Measurements from ENCODE around the gene CHD2. TPM values are rescaled to one million over a fixed set of nuclear protein-coding genes. Genes with fewer than 3 reads are reported as not detected.
"Not testable (repeated sequence)": the region's sequence is repeated elsewhere in the genome, so short reads cannot be mapped to it uniquely, and the experiment has no call there.

CHD2 gene
- total RNA-seq, 1 donor from 2014 or later = 108 TPM

DNA sequence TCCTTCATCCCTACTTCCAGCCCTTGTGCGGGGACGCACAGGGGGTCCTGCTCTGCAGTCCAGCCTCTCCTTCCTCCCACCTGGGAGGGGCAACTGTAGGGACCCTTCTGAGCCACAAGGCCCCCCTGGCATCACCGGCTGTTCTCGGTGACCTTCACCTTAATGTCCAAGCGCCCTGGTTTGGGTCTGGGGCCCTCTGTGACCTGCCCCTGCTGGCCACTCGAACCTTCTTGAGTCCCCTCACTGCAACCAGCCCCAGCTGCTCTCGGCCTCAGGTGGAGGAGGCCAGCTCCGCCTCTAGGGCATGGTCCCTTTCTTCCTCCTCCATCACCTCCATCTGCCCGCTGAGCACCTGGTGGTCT is 131.0 kb downstream of the CHD2 start:
- DNase-seq (ENCODE audit: low spot score in 2 of 2) (peak in 1 of 2 donors; percentile 12), FAIRE-seq (no peak)

DNA sequence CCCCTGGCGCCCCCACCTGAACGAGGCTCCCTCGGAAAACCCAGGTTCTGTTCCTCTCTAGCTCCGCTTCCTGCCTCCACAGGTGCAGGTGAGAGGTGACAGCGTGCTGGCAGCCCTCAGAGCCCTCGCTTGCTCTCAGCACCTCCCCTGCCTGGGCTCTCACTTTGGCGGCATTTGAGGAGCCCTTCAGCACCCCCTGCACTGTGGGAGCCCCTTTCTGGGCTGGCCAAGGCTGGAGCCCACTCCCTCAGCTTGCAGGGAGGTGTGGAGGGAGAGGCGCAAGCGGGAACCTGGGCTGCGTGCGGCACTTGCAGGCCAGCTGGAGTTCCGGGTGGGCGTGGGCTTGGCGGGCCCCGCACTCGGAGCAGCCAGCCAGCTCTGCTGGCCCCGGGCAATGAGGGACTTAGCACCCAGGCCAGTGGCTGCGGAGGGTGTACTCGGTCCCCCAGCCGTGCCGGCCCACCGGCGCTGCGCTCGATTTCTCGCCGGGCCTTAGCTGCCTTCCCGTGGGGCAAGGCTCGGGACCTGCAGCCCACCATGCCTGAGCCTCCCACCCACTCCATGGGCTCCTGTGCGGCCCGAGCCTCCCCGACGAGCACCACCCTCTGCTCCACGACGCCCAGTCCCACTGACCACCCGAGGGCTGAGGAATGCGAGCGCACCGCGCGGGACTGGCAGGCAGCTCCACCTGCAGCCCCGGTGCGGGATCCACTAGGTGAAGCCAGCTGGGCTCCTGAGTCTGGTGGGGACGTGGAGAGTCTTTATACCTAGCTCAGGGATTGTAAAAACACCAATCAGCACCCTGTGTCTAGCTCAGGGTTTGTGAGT is 131.6 kb downstream of the CHD2 start:
- not testable (repeated sequence) for FAIRE-seq; DNase-seq (ENCODE audit: low spot score in 2 of 2)

DNA sequence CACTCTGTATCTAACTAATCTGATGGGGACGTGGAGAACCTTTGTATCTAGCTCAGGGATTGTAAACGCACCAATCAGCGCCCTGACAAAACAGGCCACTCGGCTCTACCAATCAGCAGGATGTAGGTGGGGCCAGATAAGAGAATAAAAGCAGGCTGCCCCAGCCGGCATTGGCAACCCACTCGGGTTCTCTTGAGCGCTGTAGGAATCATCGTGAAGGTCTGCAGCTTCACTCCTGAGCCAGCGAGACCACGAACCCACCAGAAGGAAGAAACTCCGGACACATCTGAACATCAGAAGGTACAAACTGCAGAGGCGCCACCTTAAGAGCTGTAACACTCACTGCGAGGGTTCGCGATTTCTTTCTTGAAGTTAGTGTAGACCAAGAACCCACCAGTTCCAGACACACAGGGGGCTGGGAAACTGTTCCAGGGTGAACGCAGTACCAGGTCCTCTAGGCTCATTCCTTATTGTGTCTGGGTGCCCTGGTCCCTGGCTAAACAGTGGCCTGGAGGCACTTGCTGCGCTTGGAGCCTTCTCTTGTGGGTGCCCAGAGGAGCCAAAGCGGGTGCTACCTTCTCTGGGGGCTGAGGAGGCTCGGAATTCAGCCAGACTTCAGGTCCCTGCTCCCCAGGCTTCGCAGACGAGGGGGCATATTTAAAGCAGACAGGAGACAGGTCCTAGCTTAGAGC is 132.5 kb downstream of the CHD2 start:
- DNase-seq (ENCODE audit: low spot score in 2 of 2); FAIRE-seq: not testable (repeated sequence)

DNA sequence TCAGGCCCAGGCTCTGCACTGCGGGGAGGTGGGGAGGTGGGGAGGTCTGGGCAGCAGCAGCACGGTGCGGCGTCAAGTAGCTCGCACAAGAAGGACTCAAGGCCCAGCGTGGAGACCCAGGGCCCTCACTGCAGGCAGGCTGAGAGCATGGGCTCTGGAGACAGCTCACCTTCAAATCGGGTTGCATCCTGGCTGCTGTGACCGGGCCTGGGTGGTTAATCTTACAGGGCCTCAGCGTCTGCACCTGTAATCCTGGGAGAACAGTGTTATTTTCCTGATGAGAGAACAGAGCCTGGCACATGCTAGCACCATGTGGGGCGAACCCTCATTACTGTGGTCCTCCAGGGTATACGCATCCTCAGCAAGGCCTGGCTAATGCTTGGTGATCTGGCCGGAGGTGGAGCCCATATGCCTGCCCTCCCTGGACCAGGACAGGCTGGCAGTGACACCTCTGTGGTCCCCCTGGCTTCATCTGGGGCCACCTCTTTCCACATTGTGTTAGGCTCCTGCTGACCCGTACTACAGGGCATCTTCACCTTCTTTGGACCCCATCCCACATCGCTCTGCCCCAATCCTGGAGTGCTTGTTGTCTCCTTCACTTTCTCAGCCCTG is 133.4 kb downstream of the CHD2 start:
- DNase-seq (ENCODE audit: low spot score in 2 of 2) = no peak
- no peak for FAIRE-seq

DNA sequence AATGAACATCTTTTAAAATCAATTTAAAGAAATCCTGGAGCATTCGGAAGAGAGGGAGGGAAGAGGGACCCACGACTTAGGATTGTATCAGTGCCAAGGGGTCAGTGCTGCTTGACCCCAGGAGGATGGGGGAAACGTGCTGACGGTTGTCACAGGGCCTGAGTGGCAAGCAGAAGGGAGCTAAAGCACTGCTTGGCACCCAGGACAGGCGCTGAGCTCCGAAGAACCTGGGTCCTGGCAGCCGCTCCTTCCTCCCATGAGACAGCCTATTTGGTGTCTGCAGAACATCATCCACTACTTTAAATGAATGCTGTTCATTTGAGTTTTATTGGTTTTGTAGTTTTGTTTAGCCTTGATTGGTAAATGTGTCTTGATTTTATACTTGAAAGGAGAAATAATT is 134.4 kb downstream of the CHD2 start:
- peak in 1 of 2 donors; percentile 7 for DNase-seq (ENCODE audit: low spot score in 2 of 2)
- no peak for FAIRE-seq

DNA sequence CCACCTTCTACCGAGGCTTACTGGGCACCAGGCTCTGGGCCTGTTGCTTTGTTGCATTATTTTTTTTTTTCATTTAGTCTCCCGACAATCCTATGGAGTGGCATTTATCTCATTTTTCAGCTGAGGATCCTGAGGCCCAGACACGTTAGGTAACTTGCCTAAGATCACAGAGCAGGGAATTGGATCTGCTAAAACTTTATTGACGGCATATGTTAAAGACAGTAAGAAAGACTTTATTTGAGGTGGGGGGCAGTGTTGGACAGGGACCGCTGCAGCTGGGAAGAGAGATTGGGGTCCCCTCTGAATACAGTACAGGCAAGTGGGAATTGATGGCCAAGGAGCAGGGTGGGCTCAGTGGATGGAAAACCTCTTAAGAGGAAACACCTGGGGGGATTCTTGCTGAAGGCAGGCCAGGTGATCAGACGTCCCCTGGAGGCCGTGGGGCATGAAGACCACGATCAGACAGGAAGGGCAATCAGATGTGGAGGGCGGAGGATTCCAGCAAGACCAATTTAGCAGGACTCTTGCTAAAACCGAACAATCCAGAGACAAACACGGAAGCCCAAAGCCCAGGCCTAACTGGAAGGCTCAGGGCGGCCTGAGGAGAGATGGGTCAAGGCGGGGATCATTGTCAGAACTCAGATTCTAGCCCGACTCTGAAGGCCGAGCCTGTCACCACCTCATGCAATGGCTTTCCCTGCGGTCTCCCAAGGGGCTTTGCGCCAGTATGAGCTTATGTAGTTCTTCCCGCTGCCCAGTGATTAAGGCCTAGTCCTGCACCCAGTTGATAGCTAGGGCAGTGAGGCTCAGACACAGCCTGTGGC is 135.2 kb downstream of the CHD2 start:
- no peak for FAIRE-seq
- peak in 1 of 2 donors; percentile 4 for DNase-seq (ENCODE audit: low spot score in 2 of 2)

DNA sequence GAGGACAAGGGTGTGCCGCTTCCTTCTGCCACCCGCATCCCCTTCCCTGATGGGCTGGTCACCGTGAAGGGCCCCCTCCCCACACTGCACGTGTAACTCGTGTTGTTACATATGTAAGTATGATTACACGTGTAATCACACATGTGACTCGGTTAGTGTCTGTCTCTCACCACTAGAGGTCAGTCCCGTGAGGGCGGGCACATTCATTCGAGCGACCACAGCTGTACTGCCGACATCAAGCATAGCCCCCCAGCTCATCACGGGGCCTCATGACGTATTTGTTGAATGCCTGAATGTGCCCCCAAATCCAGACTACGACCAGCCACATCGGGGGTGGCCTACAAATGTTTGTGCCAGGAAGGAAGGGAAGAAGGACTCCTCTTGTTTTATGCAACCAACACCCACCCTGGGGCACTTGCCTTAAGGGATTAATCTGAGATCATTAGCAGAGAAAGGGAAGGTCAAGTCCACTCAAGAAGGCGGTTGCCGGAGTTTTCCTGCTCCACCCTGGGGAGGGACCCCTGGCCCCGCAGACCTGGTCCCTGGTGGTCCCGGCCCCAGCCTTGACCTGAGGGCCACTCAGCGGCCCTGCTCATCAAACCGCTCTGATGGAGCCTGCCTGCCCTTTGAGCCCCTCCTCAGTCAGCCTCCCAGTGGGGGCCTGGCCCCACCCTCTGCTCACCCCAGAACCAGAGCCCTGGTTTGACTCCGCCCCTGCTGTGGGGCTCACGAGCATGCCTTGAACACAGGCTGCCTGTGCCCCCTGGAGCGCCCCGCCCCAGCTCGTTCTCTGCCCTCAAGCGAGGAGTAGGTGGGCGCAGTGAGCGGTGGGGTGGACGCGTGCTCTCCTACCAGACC is 136.1 kb downstream of the CHD2 start:
- FAIRE-seq = no peak
- DNase-seq (ENCODE audit: low spot score in 2 of 2) = peak in 1 of 2 donors; percentile 52

DNA sequence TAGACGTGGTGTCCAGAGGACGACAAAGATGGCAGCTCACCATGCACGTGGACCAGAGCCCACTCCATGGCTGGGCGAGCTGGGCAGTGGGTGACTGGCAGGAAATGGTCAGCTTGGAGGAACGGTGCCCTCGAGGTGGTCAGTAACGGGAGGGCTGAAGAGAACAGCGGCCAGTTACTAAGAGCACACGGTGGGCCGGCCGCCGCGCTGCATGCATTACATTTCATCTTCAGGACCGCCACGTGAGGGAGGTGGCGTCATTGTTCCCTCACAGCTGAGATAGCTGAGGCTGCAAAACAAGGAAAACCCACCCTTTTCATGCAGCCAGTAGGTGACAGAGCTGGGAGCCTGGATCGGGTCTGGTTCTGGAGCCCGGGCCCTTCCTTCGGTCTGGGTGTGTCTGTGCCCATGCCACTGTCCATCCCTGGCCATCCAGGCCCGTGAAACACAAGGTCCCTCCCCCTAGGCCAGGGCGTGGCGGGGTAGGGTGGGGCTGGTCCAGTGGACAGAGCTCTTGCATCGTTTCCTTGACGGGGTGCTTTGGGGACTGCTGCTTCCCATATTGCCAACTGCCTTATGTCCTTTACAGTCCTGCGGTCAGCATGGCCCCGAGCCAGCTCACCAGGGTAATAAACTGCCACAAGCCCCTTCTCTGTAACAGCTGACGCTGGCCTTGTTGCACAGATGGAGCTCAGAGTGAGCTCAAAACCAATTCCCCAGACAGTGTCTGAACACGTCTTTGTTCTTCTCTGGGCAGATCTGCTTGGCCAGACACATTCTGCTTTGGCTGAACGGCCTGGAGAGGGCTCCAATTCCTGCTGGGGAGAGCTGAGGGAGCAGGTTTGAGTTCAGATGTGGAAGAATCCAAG is 137.1 kb downstream of the CHD2 start:
- DNase-seq (ENCODE audit: low spot score in 2 of 2) (peak; percentile 64 to 72), FAIRE-seq (no peak)

DNA sequence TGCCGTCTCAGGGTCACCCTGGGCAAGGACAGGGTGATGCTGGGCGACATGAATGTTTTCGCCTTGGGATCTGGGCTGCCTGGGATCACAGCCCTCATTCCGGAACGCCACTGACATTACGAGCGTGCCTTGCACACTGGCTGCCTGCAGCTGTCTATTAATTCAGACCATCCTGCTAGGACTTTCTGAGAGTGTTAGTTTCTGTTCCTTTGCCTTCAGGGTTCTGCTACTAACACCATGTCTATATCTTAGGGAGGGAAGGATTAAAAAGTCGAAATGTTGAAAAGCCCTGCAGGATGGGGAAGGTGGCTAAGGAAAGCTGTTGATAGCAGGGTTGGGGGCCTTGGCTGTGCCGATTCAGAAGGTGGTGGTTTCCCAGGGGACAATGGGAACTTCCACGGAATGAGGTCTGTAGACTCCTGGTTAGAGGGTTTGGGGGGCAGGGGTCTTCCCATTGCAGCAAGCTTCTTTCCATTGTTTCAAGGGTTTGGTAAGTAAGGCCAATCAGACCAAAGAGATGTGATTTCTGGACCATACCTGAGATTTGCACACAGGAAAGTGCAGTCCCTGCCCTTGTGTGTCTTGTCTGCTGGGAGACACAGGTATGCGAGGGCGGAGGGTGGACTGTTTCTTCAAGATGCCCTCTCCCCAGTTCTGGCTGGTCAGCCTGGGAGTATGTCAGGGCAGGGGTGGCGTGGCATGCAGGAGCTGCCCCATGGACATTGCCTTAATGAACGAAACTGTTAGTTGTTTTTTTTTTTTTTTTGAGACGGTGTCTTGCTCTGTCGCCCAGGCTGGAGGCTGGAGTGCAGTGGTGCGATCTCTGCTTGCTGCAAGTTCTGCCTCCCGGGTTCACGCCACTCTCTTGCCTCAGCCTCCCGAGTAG is 137.9 kb downstream of the CHD2 start:
- DNase-seq (ENCODE audit: low spot score in 2 of 2) = no peak

DNA sequence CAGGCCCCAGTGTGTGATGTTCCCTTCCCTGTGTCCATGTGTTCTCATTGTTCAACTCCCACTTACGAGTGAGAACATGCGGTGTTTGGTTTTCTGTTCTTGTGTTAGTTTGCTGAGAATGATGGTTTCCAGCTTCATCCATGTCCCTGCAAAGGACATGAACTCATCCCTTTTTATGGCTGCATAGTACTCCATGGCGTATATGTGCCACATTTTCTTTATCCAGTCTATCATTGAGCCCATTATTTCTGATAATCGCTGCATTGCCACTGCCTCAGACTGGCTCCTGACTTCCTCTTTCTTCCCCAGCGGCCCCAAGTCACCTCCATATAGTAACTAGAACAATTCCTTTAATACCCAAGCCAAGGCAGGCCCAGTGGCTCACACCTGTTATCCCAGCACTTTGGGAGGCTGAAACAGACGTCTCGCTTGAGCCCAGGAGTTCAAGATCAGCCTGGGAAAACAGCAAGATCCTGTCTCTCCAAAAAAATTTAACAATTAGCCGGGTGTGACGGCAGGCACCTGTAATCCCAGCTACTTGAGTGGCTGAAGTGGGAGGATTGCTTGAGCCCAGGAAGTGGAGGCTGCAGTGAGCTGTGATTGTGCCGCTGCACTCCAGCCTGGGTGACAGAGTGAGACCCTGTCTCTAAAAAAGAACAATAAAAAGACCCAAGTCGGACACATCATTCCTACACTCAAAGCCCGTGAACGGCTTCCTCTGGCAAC is 139.6 kb downstream of the CHD2 start:
- DNase-seq (ENCODE audit: low spot score in 2 of 2); FAIRE-seq: not testable (repeated sequence)

More for the DNA sequence above, 137.9 kb downstream of the CHD2 start:
- no peak for FAIRE-seq

DNA sequence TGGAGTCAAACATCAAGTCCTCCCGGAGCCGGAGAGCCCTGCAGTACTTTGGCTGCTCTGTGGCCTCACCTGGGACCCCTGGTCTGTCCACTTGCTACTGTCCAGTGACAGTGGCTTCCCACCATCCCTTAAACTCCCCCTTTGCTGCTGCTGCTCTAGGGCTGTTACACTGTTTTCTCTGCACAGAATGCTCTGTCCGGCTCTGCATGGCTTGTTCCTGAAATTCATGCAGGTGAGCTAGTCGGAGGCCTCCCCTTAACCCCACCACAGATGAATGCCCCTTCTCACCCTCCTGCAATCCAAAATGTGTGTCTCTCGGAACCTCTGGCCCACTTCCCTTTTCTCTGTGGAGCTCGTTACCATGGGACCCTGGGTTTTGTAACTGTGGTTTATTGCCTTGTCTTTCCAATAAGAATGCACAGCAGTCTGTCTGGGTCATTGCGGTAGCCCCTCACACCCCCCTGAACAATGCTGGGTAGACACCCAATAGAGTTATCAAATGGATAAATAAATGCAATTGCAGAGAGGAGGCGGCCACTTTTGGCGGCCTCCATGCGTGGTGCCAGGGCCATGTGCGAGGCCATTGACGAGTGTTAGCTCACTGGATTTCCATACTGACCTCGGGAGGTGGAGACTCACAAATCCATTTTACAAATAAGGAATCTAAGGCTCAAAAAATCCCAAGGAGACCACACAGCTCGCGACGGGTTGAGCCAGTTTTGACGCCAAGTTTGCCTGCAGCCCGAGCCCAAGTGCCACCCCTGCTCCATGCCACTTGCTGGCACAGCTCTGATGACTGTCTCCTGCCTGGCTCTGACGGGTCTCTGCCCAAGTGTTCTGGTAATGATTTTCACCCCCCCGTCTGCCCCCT is 140.4 kb downstream of the CHD2 start:
- DNase-seq (ENCODE audit: low spot score in 2 of 2) (peak in 1 of 2 donors; percentile 8), FAIRE-seq (no peak)

DNA sequence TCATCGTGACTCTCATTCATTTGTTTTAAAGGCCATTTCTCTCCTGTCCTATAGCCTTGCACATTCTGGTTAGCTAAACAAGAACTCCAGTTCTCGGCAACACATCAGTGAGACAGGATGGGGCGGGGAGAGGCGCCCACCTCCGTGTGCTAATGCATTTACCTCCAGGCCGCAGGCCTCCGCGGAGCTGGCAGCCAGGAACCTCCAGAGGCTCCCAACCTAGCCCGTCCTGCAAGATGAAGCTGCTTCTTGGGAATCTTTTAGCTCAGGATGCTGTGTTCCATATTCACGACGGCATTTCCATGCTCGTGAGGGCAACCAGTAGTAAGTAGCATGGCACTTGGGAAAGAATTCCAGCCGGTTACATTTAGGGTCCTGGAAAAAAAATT is 141.0 kb downstream of the CHD2 start:
- DNase-seq (ENCODE audit: low spot score in 2 of 2) = no peak

DNA sequence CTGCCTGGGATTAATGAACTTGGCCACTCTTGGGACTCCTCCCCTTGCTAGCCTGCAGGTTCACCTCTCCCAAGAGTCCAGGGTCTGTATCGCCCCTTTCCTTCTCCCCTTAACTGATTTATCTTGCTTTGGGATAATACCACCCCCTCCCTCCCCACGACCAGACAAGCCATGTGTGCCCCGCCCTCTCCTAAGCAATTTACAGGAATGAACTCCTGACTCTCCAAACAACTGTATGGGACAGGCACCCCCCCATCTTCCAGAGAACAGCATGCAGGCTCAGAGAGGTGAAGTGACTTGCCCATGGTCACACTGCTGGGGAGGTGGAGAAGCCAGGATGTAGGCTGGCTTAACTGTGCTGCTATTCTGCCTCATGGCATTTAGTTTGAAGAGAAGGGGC is 142.1 kb downstream of the CHD2 start:
- FAIRE-seq = no peak
- no peak for DNase-seq (ENCODE audit: low spot score in 2 of 2)

More for the DNA sequence above, 141.0 kb downstream of the CHD2 start:
- no peak for FAIRE-seq

DNA sequence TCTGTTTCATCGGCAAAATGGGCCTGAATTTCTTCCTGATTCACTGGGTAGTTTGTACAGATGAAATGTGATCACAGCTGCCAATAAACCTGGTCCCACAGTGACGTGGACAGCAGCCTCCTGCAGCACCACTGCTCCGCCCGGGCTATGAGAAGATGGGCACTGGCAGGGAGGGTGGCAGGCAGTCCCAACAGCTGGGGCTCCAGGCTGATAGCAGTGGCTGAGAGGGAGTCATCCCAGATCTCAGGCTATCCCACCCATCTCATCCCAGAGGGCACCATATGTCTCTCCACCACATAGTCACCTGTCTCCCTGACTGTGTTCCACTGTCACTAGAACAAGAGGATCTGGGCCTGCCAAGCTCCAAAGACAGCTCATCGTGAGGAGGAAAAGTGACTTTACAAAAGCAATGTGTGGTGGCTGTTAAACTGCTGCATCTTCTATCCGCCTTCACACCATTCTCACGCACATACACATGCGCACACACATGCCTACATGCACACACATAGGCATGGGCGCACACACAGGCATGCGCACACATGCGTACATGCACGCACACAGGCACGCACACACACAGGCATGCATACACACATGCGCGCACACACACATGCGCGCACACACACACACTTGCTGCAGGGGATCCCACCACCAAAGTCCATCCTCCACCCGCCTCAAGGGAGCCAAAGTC is 142.7 kb downstream of the CHD2 start:
- FAIRE-seq = no peak
- DNase-seq (ENCODE audit: low spot score in 2 of 2) = no peak

DNA sequence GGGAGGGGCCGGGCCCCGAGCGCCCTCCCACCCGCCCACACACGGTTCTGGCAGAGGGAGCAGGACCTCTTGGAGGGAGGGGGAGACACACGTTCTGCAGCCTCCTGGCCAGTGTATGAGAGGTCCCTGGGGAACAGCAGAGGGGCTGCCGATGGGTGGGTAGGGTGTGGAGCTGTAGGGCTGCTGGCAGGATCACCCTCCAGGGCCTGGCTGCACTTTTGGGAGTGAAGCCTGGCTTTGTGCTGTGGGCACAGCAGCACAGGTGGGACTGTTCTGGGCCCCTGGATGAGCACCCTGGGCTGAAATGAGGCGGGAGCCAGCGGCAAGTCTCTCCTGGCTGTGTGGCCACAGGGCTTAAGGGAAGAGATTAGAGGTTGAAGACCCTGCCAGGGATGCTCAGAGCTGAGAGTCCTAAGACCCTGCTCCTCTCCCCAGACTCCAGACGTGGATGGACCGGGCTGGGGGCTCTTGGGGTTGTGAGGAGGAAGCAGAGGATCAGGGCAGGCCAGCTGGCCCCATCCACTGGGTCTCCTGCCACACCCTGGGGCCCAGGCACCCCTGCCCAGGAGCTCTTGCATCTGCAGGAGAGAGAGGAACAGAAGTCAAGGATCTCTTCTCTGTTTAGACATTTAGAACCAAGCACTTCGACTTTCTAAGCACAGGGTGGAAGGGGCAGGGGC is 143.6 kb downstream of the CHD2 start:
- DNase-seq (ENCODE audit: low spot score in 2 of 2) (no peak), FAIRE-seq (no peak)

Data from frontal cortex (tissue), 4 donors.